Testis (tissue), 2 donors: ENCODE measurements around the gene ATE1.

ENCODE experiments used
- POLR2A ChIP-seq: fragments of 450-650 bp; IDR thresholded peaks from one replicate; pipeline ENCODE4 v1.6.1; 2017; ENCODE audit warnings: antibody characterized with exemption, mild to moderate bottlenecking, moderate library complexity
- TF ChIP-seq, protein P1 (sequence below), 3 experiments: fragments of 450-650 bp in 2 of 3; fragments of 200-600 bp in 1 of 3; sonication (generic) in 1 of 3; IDR thresholded peaks; one replicate each; pipeline ENCODE4 v1.5.1; 2016 to 2019; ENCODE audit warnings: antibody characterized with exemption in 3 of 3, mild to moderate bottlenecking in 2 of 3, moderate library complexity in 1 of 3

DNA sequence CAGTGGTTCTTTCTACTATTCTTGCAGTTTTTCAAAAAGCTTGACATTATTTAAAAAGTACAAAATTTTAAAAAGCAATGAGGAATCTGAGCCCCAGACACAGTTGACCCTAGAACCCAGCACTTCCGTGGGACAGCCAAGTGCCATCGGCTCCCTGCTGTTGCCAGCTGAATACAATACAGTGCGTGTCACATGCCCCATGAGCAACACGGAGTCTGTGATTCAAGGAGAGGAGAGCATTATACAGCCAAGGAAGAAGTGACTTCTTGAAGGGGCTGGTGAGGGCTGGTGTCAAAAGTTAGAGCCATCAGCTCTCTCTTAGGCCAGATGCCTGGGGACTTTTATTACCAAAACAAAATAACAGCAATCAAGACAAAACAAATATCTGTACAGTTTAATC lies 206.6 kb downstream of the ATE1 start:
- TF ChIP-seq, protein P1, sequence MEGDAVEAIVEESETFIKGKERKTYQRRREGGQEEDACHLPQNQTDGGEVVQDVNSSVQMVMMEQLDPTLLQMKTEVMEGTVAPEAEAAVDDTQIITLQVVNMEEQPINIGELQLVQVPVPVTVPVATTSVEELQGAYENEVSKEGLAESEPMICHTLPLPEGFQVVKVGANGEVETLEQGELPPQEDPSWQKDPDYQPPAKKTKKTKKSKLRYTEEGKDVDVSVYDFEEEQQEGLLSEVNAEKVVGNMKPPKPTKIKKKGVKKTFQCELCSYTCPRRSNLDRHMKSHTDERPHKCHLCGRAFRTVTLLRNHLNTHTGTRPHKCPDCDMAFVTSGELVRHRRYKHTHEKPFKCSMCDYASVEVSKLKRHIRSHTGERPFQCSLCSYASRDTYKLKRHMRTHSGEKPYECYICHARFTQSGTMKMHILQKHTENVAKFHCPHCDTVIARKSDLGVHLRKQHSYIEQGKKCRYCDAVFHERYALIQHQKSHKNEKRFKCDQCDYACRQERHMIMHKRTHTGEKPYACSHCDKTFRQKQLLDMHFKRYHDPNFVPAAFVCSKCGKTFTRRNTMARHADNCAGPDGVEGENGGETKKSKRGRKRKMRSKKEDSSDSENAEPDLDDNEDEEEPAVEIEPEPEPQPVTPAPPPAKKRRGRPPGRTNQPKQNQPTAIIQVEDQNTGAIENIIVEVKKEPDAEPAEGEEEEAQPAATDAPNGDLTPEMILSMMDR (IDR thresholded peaks at IDR 0.05) = no peak
- no peak for TF ChIP-seq POLR2A
